Upper lobe of left lung (tissue), 6 donors: Measurements from ENCODE around the gene OR52I2. TPM values are rescaled to one million over a fixed set of nuclear protein-coding genes. Genes with fewer than 3 reads are reported as not detected.

Experiments used
- ATAC-seq, 2 donors: fragments of 200-7000 bp; cut with Tn5 transposase; one replicate each; pipeline ENCODE4 v1.9.1; 2022; ENCODE audit warnings: mild to moderate bottlenecking in 2 of 2, moderate library complexity in 2 of 2; ENCODE audit not compliant: low FRiP score in 2 of 2
- DNase-seq, 2 donors: peaks; one replicate each; pipeline ENCODE4 v3.0.0-alpha.2; 2019 to 2020
- H3K27ac ChIP-seq, 4 donors: fragments of 200-600 bp; sonication (generic); one replicate each; pipeline ENCODE4 v1.5.1; 2016 to 2019
- H3K27me3 ChIP-seq, 4 donors: fragments of 200-600 bp; sonication (generic); one replicate each; pipeline ENCODE4 v1.5.1; 2017 to 2019
- H3K36me3 ChIP-seq, 4 donors: fragments of 200-600 bp; sonication (generic); one replicate each; pipeline ENCODE4 v1.5.1; 2016 to 2019
- H3K4me1 ChIP-seq, 4 donors: fragments of 200-600 bp; sonication (generic); one replicate each; pipeline ENCODE4 v1.5.1; 2018 to 2019
- H3K4me3 ChIP-seq, 4 donors: fragments of 200-600 bp; sonication (generic); one replicate each; pipeline ENCODE4 v1.5.1; 2017 to 2019; ENCODE audit warnings: mild to moderate bottlenecking in 2 of 4, moderate library complexity in 1 of 4
- H3K9me3 ChIP-seq, 4 donors: fragments of 200-600 bp; sonication (generic); one replicate each; pipeline ENCODE4 v1.5.1; 2018 to 2019
- EP300 ChIP-seq, 4 donors: sonication (generic); formaldehyde crosslinking; IDR thresholded peaks; one replicate each; pipeline ENCODE4 v1.5.1; 2017; ENCODE audit warnings: antibody characterized with exemption in 4 of 4, control low read depth in 2 of 4
- POLR2A ChIP-seq, 4 donors: fragments of 450-650 bp; IDR thresholded peaks; one replicate each; pipeline ENCODE4 v1.5.1; 2016 to 2017; ENCODE audit warnings: antibody characterized with exemption in 4 of 4, mild to moderate bottlenecking in 2 of 4
- POLR2AphosphoS5 ChIP-seq, 2 donors: sonication (generic); formaldehyde crosslinking; IDR thresholded peaks; one replicate each; pipeline ENCODE4 v1.5.1; 2017; ENCODE audit warnings: antibody characterized with exemption in 2 of 2
- WGBS, 2 donors: methylation state at CpG; one replicate each; pipeline ENCODE4 v1.1.5; 2017 to 2018; 5-methylcytosine and 5-hydroxymethylcytosine counted together
- total RNA-seq, 6 donors: library from RNA; depleted of rRNA in 4 of 6; stranded (reverse); fragments of >200 nt in 4 of 6; gene quantifications; one replicate each; pipeline versions ENCODE4 v1.1.0 to v1.2.1, GENCODE V29; 2016 to 2021
- TF ChIP-seq, protein P1 (sequence below), 6 experiments: fragments of 450-650 bp in 4 of 6; fragments of 200-600 bp in 2 of 6; sonication (generic) in 2 of 6; IDR thresholded peaks; one replicate each; pipeline ENCODE4 v1.5.1; 2016 to 2019; ENCODE audit warnings: antibody characterized with exemption in 6 of 6
- donor health status: DM: no; HTN: no; CAD: no; lungs with moderate emphysema.
- donor health status: DM: no; HTN: yes; CAD: no; lungs with severe emphysema.

Gene OR52I2
- total RNA-seq, 6 donors from 2014 or later, result not detected

DNA sequence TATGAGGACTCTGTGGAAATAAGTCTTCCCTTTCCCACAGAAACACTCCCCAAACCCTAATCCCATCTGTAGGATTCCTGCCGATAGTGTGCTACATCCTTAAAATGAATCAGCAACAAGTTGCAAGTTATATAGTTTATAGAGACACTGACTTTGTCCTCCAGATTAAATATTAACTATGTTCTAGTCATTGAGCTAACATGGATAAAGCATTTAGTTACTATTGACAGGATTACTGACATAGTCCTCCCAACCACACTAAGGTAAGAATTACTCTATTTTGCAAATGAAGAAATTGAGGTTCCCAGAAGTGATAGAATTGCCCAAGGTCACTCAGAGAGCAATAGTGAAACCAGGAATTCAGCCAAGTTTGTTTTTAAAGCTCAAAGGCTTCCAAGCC lies 34.7 kb upstream of the OR52I2 start:
- H3K4me3 ChIP-seq, result no peak overlapping the region
- H3K9me3 ChIP-seq, result peaks cover 0 to 13% (median 0%) of the 10 kb centered on the region in 4 donors
- 86 to 87% methylated on average over 1 of the region's 1 CpG for WGBS, 2 donors
- H3K36me3 ChIP-seq, result no peaks in the 10 kb centered on the region
- DNase-seq (no peak), ATAC-seq (no peak)
- no peak overlapping the region for H3K27ac ChIP-seq
- no peaks in the 10 kb centered on the region for H3K4me1 ChIP-seq
- H3K27me3 ChIP-seq, result no peaks in the 10 kb centered on the region
- no peak for TF ChIP-seq EP300 (IDR thresholded peaks at IDR 0.05)
- no peak for TF ChIP-seq POLR2A (IDR thresholded peaks at IDR 0.05)
- TF ChIP-seq, protein P1, sequence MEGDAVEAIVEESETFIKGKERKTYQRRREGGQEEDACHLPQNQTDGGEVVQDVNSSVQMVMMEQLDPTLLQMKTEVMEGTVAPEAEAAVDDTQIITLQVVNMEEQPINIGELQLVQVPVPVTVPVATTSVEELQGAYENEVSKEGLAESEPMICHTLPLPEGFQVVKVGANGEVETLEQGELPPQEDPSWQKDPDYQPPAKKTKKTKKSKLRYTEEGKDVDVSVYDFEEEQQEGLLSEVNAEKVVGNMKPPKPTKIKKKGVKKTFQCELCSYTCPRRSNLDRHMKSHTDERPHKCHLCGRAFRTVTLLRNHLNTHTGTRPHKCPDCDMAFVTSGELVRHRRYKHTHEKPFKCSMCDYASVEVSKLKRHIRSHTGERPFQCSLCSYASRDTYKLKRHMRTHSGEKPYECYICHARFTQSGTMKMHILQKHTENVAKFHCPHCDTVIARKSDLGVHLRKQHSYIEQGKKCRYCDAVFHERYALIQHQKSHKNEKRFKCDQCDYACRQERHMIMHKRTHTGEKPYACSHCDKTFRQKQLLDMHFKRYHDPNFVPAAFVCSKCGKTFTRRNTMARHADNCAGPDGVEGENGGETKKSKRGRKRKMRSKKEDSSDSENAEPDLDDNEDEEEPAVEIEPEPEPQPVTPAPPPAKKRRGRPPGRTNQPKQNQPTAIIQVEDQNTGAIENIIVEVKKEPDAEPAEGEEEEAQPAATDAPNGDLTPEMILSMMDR (IDR thresholded peaks at IDR 0.05), result no peak

DNA sequence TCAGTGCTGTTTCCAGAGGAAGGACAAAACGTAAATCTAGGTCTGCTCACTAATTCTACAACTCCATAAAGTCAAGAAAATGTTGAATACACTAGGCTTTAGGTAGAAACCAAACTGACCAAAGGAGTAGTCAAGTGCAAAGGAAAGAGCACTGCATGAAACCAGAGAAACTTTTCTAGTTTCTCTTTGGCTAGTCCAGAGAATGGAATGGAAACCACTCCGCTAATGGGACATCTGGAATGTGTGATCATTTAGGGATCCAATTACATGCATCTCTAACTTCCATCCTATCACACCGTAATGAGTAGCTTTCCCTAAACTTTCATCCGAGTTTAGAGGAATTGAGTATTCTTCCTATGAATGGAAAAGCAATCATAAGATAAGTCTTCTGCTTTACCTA lies 34.1 kb upstream of the OR52I2 start:
- Histone ChIP-seq H3K4me1 (no peaks in the 10 kb centered on the region), H3K36me3 (no peaks in the 10 kb centered on the region), H3K9me3 (peaks cover 0 to 13% (median 0%) of the 10 kb centered on the region in 4 donors), H3K27me3 (no peaks in the 10 kb centered on the region), H3K27ac (no peak overlapping the region), H3K4me3 (no peak overlapping the region)
- 80 to 81% methylated on average over 4 of the region's 4 CpGs for WGBS, 2 donors
- DNase-seq (no peak), ATAC-seq (no peak)
- TF ChIP-seq EP300 (IDR thresholded peaks at IDR 0.05) (no peak), POLR2AphosphoS5 (IDR thresholded peaks at IDR 0.05) (no peak), POLR2A (IDR thresholded peaks at IDR 0.05) (no peak)
- TF ChIP-seq, protein P1 (IDR thresholded peaks at IDR 0.05), result no peak

DNA sequence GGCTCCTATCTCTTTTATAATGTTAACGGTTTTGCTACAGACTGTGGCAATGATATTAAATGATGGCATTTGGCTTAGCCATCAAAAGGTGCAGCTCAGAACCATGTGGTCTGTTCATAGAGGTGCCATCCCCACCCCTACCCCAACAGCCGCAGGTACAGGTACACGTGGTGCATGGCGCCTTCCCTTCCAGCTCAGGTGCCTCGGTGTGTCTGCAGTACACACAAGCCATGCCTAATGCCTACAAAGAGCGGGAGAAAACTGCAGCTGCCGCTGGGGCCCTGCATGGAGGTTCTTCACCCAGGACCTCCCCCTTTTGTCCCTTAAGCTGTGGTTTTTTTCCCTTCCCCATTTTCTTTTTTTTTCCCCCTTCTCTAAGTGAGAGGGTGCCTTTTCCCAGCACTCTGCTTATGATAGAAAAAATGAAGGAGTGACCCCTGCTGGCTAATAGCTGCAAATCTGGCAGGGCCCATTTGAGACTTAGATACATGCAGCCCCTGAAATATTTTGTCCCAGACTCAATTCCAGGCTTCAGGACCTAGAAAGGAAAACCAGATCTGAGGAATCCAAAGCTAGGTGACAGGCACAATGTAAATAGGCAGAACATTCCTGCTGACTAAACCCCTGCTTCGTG lies 30.1 kb upstream of the OR52I2 start:
- DNase-seq (peak in 1 of 2 donors; percentile 4), ATAC-seq (no peak)
- no peaks in the 10 kb centered on the region for H3K27me3 ChIP-seq
- TF ChIP-seq POLR2AphosphoS5 (IDR thresholded peaks at IDR 0.05) (no peak), EP300 (IDR thresholded peaks at IDR 0.05) (no peak), POLR2A (IDR thresholded peaks at IDR 0.05) (no peak)
- TF ChIP-seq, protein P1 (IDR thresholded peaks at IDR 0.05), result no peak
- H3K27ac ChIP-seq, result no peak overlapping the region
- H3K4me1 ChIP-seq, result no peaks in the 10 kb centered on the region
- no peak overlapping the region for H3K4me3 ChIP-seq
- H3K9me3 ChIP-seq, result peaks cover 0 to 13% (median 0%) of the 10 kb centered on the region in 4 donors
- WGBS, 2 donors, result 82 to 87% methylated on average over 6 to 8 of the region's 8 CpGs
- H3K36me3 ChIP-seq, result no peaks in the 10 kb centered on the region

DNA sequence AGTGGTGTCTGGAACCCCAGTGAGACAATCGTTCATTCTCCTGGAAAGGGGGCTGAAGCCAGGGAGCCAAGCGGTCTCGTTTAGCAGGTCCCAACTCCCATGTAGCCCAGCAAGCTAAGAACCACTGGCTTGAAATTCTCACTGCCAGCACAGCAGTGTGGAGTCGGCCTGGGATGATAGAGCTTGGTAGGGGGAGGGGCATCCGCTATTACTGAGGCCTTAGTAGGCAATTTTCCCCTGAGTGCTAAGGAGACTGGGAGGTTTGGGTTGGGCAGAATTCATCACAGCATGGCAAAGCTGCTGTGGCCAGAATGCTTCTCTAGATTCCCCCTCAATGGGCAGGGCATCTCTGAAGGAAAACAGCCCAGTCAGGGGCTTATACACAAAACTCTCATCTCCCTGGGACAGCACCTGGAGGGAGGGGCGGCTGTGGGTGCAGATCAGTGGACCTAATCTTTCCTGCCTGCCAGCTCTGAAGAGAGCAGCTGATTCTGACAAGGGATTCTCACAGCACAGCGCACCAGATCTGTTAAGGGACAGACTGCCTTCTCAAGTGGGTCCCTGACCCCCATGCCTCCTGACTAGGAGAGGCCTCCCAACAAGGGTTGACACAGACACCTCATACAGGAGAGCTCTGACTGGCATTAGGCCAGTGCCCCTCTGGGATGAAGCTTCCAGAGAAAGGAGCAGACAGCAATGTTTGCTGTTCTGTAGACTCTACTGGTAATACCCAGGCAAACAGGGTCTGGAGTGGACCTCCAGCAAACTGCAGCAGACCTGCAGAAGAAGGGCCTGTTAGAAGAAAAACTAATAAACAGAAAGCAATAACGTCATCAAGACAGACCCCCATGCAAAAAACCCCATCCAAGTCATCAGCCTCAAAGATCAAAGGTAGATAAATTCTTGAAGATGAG lies 21.8 kb upstream of the OR52I2 start:
- H3K27ac ChIP-seq, result peak overlapping the region in 2 of 4 donors; percentile 28 to 30
- WGBS, 2 donors, result 62 to 75% methylated on average over 6 to 8 of the region's 8 CpGs
- no peak for ATAC-seq

More for the DNA sequence above, 21.8 kb upstream of the OR52I2 start:
- peaks cover 0 to 4% (median 0%) of the 10 kb centered on the region in 4 donors for H3K9me3 ChIP-seq
- no peaks in the 10 kb centered on the region for H3K27me3 ChIP-seq
- DNase-seq, result no peak
- no peak overlapping the region for H3K4me3 ChIP-seq
- TF ChIP-seq, protein P1 (IDR thresholded peaks at IDR 0.05), result no peak
- TF ChIP-seq POLR2AphosphoS5 (IDR thresholded peaks at IDR 0.05) (no peak), EP300 (IDR thresholded peaks at IDR 0.05) (no peak), POLR2A (IDR thresholded peaks at IDR 0.05) (no peak)
- H3K36me3 ChIP-seq, result no peaks in the 10 kb centered on the region
- peaks cover 0 to 10% (median 3%) of the 10 kb centered on the region in 4 donors for H3K4me1 ChIP-seq
